ENCODE data around the gene WDR41.

- TF ChIP-seq SUZ12 (IDR thresholded peaks at IDR 0.05; ENCODE audit: extremely low read depth, insufficient read depth, insufficient read length) (no peak), YY1 (IDR thresholded peaks at IDR 0.05; ENCODE audit: insufficient read depth, insufficient read length) (no peak), ZNF274 (IDR thresholded peaks at IDR 0.05; ENCODE audit: low read depth, low read length) (no peak)
Observed at GRCh38 chr5:77486344-77486962, 5.7 kb downstream of the WDR41 start.

Data from NT2/D1 (cell line).